Activated gamma-delta T cell (primary cell): ENCODE data around the gene SEPTIN10.
"Not testable (repeated sequence)": the region's sequence is repeated elsewhere in the genome, so short reads cannot be mapped to it uniquely, and the experiment has no call there.

ENCODE experiments used
- DNase-seq: peaks from one replicate; lab custom pipeline; 2025; lab: John Stamatoyannopoulos, UW

Gene SEPTIN10

DNA sequence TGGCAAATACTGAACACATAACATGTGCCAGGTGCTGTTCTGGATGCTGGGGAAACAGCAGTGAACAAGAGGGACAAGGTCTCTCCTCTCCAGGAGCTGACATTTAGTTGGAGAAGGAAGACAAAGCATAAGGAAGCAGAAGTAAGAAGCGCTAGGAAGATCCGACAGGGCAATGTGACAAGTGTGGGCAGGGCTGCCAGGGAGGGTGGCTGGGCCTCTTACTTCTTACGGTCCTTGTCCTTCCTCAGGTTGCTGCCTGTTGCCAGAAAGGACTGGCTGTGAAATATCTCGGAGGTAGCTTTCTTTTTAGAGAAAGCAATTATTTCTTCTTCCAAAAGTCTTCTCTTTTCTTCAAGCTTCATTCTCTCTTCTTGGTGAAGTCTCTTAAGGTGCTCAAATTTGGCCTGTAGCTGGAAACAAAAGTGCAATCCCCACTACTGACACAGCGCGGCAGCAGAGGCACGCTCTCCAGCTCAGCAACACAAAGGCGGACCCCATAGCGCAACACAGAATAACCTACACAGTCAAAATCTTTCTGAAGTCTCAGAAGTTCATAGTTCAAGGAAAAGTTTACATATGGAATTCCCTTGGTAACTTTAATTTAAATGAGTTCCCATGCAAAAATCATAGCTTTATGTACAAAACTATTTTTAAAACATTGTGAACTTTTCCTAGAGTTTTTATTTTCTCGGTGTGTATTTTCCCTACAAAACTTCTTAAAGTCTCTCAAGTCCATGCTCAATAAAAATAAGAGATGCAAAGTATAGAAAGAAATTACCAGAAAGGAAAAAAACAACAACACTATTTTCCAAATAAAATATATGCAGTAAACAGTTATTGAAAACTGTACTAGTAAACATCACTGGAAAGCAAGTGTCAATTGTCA lies 67.7 kb downstream of the SEPTIN10 start:
- DNase-seq = no peak

DNA sequence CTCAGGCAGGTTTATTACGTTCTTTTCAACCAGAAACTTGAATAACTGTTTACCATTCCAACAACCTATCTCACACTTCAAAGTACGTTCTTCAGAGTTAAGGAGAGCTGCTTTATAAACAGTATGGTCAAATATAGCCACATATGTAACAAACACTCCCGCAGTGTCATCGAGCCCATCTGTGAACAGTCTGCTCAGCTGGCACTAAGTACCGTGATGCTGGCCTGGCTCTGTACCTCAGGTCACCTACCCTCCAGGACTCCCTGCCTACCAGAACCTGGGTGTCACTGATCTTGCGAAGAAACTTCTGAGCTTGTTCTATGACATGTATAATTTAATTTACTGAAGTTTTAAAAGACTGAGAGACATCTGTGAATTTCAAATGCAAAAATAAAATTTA lies 71.4 kb downstream of the SEPTIN10 start:
- DNase-seq = no peak

DNA sequence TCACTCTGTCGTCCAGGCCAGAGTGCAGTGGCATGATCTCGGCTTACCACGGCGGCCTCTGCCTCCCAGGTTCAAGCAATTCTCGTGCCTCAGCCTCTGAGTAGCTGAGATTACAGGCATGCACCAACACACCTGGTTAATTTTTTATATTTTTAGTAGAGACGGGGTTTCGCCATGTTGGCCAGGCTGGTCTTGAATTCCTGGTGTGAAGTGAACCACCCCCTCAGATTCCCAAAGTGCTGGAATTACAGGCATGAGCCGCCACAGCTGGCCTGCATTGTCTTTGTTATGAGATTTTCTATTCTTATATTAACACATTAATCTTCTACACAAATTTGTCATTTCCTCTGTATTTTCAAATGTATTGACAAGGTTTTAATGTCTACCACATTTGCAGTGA lies 75.2 kb downstream of the SEPTIN10 start:
- DNase-seq = no peak

DNA sequence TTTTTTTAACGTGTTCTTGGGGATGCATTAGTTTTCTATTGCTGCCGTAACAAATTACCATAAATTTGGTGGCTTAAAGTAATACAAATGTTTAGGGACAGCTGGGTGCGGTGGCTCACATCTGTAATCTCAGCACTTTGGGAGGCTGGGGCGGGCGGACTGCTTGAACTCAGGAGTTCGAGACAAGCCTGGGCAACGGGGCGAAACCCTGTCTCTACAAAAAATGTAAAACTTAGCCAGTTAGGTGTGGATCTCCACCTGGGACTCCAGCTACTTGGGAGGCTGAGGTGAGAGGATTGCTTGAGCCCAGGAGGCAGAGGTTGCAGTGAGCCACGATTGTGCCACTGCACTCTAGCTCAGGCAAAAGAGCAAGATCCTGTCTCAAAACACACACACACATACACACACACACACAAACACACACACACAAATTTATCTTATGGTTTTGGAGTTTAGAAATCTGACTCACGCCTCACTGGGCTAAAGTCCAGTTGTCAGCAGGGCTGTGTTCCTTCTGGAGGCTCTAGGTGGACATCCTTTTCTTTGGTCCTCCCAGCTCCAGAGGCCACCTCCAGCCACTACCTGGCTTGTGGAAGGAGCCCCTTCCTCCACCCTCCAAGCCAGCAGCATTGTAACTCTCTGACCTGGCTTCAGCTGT lies 76.1 kb downstream of the SEPTIN10 start:
- DNase-seq = no peak

DNA sequence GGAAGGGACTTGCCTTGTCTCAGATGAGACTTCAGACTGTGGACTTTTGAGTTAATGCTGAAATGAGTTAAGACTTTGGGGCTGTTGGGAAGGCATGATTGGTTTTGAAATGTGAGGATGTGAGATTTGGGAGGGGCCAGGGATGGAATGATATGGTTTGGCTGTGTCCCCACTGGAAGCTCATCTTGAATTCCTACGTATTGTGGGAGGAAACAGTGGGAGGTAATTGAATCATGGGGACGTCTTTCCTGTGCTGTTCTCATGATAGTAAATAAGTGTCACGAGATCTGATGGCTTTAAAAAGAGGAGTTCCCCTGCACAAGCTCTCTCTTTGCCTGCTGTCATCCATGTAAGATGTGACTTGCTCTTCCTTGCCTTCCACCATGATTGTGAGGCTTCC lies 77.2 kb downstream of the SEPTIN10 start:
- DNase-seq = not testable (repeated sequence)

DNA sequence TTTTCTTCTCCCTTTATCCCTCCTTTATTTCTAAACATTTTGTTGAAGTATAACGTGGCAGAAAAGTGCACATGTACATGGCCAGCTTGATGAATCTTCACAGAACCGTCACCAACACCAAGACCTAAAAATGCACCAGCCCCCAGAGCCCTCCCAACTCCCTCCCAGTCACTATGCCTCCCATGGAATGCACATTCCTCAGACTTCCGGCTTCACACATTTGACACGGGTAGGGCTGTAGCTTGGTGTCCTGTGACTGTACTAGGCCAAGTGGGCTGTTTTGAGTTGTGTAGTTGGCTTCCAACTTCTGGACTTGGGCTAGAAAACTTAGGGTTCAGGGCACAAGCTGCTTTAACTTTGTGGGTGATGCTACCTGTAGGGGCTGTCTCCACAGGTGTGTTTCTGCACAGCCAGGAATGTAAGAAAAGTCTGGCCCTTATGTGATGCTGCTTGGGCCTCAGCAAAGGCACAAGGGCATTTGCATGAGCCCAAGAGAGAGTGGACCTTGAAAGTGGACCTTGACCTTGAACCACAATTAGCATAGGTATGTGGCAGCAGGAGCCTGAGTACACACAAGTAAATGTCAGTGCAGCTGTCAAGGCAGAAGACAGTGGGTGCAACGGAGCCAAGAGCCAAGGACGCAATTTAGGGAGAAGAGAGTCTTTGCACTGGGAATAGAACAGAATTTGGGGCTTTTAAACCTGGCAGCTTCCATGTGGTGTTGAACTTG lies 78.4 kb downstream of the SEPTIN10 start:
- DNase-seq = no peak

DNA sequence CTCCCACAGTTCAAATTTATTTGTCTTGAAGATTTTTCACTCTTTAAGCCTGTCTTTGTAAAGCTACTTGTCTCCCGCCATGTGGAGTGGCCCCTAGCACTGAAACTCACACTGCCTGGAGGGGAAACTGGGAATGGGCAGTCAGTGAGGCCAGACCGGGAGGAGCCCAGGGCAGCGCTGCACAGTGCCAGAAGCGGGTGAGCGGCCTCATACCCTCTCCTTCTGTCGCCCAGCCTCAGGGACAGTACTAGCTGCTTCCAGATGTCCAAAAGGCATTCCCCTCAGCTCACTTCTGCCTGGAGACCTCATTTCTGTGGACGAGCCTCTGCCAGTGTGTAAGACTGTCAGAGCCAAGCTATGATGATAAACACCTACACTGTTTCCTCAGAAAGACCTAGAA lies 79.9 kb downstream of the SEPTIN10 start:
- DNase-seq = no peak

DNA sequence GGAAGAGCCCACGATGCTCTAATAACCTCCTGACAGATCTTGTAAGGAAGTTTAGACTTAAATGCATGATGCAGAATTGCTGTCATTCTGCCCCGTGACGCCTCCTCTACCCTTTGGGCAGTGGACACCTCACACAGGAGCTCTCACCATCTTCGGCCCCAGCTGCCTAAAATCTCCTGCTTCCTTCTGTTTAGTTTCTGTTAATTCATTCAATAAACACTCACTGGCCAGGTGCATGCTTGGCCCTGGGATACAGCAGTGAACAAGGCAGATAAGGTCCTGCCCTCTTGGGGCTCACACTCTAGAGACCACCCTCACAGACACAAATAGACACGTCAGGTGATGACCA lies 81.1 kb downstream of the SEPTIN10 start:
- DNase-seq = no peak

DNA sequence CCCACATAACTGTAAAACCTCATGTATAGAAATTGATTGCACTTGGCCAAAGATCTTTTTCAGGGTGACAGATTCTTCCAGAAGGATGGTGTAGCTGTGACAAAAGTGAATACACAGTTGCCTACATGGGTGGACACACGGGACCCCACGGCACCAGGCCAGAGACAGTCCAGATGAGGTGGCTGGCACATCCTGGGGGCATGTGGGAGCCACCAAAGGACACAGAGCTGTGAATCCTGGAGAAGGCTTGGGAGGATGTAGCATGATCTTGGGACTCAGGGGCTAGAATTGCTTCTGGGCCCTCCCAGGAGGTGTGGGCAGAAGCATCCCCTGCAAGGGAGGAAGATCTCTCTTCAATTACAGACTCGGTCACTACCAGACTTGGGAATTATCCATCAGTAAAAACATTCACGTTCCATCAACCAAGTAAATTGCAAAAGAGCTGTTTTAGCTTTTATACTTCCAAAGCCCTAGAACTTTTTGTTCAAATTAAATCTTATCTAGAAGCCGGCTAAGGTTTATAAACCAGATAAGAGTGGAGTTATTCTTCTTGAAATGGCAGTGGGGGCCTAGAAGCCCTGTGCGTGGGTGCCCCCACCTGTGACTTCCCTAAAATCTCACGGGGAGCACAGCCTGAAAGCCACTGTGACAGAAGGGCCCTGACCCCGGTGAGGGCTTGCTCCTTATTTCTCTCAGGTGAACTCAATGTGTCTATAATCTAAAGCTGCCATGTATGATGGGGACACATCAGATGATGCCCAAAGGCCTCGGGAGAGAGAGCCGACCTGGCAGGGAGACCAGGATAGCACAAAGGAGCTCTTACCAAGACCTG lies 81.7 kb downstream of the SEPTIN10 start:
- no peak for DNase-seq

DNA sequence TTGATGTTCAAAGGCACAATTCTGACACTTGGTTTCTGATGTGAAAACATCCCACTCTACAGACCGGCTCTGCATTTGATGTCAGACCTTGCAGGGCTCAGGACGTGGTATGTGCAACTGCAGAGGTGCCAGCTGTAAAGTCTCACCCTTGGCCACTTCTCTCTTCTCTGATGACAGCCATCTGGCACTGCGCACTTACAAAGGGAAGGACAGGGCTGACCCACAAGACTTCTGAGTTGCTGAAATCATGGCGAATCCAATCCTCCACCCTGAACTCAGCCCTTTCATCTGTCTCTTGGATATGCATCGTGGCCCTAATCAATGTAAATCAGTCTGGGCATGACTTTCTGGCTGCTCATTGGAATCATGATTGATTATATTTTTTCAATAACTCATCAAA lies 82.5 kb downstream of the SEPTIN10 start:
- no peak for DNase-seq

DNA sequence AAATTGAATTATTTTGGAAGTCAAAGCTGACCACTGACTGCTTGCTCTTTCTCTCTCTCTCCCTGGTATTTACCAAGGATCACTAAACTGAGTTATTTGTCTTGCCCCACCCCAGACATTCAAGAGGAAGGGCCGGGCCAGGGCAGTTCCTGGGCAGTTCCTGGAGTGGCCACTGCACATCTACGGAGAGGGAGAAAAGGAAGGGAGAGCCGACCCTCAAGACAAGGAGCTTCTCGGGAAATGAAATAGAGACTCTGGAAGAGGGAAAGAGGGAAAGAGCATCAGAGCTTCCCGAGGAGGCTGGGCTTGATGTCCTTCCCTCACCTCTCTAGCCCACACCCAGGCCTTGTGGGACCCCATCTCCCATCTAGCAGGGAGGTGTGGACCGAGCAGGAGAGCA lies 83.1 kb downstream of the SEPTIN10 start:
- no peak for DNase-seq

DNA sequence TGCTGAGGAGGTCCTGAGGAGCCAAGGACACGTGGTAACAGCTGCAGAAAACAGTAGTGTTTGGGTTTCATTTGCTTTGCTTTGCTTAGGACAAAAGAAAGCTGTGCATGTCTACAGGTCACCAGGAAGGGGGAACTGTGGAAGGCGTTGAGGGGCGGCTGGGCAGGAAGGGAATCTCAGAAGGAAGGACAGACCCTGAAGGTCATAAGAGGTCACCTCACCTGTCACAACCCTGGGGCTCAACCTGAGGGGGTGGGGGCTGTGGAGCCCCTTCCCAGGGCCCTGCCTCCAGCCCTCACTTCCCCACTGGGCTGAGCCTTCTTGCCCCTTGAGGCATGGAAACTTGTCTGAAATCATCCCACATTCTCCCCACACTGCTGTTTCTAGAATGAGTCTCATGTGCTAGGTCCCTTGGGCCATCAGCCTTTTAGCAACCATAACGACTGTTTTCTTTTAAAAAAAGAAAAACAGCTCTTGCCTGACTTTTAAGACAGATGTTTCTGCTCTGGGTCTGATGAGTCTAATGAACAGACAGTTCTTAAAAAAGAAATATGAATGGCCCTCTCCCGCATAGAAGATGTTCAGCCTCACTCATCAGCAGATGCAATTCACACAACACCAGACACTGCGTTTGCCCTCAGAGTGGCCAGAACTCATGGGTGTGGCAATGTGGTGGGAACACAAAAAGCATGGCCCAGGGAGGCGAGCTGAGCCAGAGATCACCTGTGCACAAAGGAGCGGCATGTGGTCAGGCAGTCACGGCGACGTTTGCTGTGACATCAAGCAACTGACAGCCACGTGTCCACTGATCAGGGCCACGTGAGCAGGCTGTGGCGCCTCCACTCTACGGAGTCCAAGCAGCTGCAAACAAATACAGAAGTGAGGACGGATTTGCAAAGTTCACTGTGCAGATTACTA lies 84.0 kb downstream of the SEPTIN10 start:
- DNase-seq = no peak

DNA sequence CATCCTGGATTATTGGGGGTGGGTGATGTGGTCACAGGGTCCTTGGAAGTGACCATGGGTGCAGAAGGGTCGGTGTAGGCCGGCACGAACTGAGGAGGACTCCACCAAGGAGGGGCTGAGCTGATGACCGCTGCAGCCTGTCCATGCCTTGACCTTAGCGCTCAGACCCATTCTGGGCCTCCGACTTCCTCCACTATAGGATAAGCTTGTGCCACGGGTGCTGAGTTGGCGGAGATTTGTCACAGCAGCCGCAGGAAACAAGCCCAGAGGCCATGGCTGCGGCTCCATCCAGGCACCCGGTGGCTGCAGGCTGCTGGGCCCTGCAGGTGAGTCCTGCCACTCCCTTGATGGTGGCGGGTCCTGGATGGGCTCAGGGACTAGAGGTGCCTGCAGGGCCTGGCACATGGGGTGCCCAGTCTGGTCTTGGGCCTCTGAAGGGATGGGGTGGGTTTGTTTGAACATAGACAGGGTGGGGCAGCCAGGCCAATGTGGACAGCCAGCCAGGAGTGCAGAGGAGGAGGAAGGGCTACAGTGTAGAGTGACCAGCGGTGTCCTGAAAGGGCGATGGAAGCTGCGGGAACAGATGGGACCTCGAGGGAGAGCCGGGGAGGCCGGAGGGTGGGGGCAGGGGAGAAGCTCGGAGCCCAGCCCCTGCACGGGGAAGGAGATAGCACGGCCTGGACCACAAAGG lies 84.8 kb downstream of the SEPTIN10 start:
- DNase-seq = no peak

DNA sequence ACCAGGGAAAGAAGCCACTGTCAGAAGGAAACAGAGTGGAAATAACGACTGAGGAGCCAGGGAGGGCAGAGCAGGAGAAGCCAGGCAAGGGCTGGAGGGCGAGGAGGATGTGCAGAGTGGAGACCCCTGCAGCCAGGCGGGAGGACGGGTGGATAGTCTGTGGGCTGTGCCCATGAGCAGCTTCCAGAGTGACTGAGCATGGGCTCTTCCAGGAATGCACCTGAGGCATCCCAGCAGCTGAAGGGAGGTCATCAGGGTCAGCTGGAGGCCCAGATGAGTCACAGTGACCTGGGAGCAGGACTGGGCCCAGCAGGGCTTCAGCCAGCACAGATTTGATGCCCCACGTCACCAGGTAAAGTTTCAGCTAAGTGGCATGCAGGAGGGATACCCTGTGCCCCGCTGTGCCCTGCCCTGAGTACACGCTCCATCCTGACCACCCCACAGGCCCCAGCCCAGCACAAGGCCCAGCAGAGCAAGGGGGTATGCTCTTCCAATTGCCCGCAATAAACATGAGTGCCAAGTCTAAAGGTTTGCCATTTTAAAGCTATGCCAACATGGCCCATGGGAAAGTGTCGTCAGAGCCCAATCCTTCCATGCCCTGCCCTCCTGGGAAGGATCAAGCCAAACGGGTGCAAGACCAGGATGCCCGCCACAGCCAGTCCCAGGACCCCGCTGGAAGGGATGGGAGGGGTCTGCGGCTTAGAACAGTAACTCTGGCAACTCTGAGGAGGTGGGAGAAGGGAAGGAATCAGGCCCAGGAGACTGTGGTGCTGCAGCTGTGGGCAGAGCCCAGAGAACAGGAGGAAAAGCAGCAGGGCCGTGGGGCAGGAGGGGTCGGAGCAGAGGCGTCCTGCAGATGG lies 85.7 kb downstream of the SEPTIN10 start:
- DNase-seq = no peak

DNA sequence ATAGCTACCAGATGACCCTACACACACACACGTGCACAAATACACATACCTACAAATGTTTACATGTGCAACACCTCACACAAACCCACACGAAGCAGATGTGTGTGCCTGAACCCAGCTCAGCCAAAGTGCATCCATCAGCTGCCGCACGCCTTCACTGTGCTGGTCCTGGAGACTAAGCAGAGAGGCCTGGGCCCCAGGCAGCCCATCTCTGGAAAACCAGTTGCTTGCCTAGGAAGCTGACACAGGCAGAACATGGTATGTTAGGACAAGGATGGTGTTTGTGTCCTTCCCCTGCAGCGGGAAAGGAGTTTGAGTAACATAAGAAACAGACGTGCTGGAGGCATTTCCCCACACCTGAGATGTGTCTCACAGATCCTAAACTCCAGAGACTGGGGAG lies 86.7 kb downstream of the SEPTIN10 start:
- no peak for DNase-seq

DNA sequence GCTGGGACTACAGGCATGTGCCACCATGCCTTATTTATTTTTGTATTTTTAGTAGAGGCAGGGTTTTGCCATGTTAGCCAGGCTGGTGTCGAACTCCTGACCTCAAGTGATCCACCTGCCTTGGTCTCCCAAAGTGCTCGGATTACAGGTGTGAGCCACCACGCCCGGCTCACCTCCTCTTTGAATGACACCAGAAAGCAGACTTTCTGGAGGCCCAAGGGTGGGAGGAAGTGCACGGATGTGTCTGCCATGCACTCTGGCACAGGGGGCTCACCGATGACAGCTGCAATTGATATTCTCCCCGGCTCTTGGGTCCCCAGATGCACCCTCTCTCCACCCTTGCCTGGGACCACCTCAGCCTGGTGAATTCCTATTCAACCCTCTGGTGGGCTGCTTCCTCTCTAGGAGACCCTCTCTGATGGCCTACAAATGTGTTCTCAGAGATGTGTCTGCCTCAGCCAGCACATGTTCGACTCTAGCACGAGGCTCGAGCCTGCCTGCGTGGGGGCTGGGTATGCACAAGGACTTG lies 87.3 kb downstream of the SEPTIN10 start:
- DNase-seq = no peak

DNA sequence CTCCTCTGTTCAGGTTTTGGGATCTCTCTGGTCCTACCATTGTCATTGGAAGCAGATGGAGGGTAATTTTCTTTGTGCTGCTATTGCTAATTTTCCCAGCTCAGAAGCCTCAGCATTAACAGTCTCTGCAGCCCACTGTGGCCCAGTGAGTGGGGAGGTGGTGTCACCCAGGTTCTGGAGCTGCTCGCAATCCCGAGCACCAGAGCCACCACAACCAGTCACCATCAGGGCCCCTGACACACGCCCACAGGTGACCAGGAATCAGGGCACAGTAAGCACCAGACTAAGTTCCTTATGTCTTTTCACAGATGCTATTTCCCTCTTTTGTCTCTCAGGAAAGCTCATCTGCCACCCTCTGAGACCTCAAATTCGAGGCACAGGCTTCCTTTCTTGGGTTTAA lies 87.9 kb downstream of the SEPTIN10 start:
- DNase-seq = no peak

DNA sequence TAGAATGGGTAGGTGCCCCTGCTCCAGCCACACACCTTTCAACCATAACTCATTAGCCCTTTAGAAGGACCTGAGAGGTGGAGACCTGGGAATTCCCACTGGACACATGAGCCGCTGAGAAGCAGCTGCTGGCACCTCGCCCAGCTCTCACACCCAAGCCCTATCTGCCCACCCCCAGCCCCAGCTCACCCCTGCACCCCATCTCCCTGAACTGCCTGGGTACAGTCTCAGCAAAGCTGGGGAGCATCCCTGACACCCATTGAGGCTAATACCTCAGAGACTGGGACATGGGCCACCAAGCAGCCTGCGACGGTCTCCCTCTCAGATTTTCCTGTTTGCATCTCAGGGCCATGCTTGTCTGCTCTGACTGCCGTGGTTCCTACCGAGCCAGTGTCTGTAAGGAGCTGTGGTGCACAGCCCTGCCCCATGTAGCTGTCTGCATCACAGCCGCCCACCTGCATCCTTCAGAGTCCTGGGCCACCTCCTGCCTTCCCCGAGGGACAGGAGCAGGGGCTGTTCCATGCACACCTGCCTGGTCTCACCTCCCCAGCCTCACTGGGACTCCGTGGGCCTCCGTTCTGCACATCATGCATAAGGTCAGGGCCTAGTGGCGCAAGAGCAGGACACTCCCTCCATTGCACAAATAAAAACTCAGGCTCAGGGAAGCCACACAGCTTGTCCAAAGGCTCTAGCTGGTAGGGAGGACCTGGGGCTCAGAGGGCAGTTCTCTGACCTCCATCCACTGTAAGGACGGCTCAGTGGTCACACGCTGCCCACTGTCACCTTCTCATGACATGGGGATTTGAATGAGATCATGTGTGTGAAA lies 90.0 kb downstream of the SEPTIN10 start:
- no peak for DNase-seq
